Osteocyte (in vitro differentiated cells): ENCODE data around the gene SMIM36. TPM values are rescaled to one million over a fixed set of nuclear protein-coding genes. Genes with fewer than 3 reads are reported as not detected.

Experiments
- DNase-seq: peaks from one replicate; pipeline ENCODE4 v3.0.0; 2021; ENCODE audit warnings: mixed read lengths; ENCODE audit not compliant: unreplicated experiment; ENCODE audit errors: extremely low spot score
- H3K27ac Mint-ChIP-seq: one replicate; pipeline ENCODE4 v1.8.0; 2021; ENCODE audit warnings: mild to moderate bottlenecking, mixed read lengths; ENCODE audit not compliant: unreplicated experiment
- H3K27me3 Mint-ChIP-seq: one replicate; pipeline ENCODE4 v1.8.0; 2021; ENCODE audit warnings: mixed read lengths; ENCODE audit not compliant: unreplicated experiment
- H3K36me3 Mint-ChIP-seq: one replicate; pipeline ENCODE4 v1.8.0; 2021; ENCODE audit warnings: mixed read lengths; ENCODE audit not compliant: unreplicated experiment
- H3K4me1 Mint-ChIP-seq: one replicate; pipeline ENCODE4 v1.8.0; 2021; ENCODE audit warnings: mixed read lengths; ENCODE audit not compliant: unreplicated experiment
- H3K4me3 Mint-ChIP-seq: one replicate; pipeline ENCODE4 v1.8.0; 2021; ENCODE audit warnings: mild to moderate bottlenecking, moderate library complexity, mixed read lengths; ENCODE audit not compliant: unreplicated experiment
- H3K9me3 Mint-ChIP-seq: one replicate; pipeline ENCODE4 v1.8.0; 2021; ENCODE audit warnings: mixed read lengths; ENCODE audit not compliant: unreplicated experiment
- CTCF ChIP-seq: fragments of 200-600 bp; sonication (generic); IDR thresholded peaks from 2 replicates; pipeline ENCODE4 v1.5.0; 2021; ENCODE audit warnings: antibody characterized with exemption, mild to moderate bottlenecking, moderate library complexity
- total RNA-seq: library from RNA; stranded (reverse); gene quantifications from 2 replicates; pipeline ENCODE4 v1.2.1, GENCODE V29; 2021

Gene SMIM36
- total RNA-seq, 1 donor from 2014 or later, result not detected

DNA sequence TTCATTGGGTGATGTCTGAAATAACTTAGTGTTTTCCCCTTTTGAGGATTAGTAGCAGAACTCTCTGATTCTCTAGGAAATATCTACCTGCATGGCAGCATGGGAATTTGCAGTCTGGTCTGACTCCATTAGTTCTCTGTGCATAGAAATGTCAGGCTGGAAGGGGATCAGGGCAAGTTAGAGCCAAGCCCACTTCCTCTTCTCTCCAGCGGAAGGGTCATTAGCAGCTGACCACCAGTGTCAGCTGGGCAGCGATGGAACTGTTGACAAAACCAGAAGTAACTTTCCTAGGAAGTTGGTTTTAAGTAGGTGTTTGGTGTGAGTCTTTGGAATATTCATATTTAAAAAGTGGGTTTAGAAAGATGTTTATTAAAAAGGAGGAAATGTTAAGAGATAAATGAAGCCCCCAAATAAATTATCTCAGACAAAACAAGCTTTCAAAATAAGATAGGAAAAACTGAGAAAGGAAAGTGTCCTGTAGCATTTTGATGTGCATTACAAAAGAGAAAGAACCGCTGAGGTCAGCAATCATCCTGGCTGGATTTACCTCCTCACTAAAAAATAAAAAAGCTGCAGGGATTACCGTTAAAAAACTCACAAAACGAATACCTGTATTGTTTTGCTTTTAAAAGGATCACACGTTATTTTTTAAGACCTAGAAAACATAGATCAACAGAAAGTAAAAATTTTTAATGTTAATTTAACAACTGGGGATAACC lies 57.3 kb downstream of the SMIM36 start:
- peaks cover 10% of the 10 kb centered on the region for H3K4me1 Mint-ChIP-seq
- no peaks in the 10 kb centered on the region for H3K9me3 Mint-ChIP-seq
- H3K27me3 Mint-ChIP-seq, result no peaks in the 10 kb centered on the region
- DNase-seq, result no peak
- no peak for TF ChIP-seq CTCF
- H3K4me3 Mint-ChIP-seq, result no peak overlapping the region
- H3K36me3 Mint-ChIP-seq, result peaks cover 1% of the 10 kb centered on the region
- H3K27ac Mint-ChIP-seq, result no peak overlapping the region

- H3K4me3 Mint-ChIP-seq, result no peak overlapping the region
- no peaks in the 10 kb centered on the region for H3K9me3 Mint-ChIP-seq
- no peak for DNase-seq
- H3K27me3 Mint-ChIP-seq, result no peaks in the 10 kb centered on the region
- H3K27ac Mint-ChIP-seq, result peak overlapping the region; percentile 57
- peaks cover 1% of the 10 kb centered on the region for H3K36me3 Mint-ChIP-seq
- no peak for TF ChIP-seq CTCF
- H3K4me1 Mint-ChIP-seq, result peaks cover 10% of the 10 kb centered on the region
These were observed 59.0 kb downstream of the SMIM36 start for GRCh38 chr17:55452139-55452790.

DNA sequence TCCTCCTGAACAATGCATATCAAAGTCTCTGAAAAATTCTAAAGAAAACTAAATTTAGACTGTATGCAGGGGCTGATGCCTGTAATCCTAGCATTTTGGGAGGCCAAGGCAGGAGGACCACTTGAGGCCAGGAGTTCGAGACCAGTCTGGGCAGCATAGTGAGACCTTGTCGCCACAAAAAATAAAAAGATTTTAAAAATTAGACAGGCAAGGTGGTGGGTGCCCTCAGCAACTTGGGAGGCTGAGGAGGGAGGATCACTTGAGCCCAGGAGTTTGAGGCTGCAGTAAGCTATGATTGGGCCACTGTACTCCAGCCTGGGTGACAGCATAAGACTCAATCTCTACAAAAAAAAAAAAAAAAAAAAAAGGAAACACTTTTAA lies 59.5 kb downstream of the SMIM36 start:
- H3K9me3 Mint-ChIP-seq, result no peaks in the 10 kb centered on the region
- no peak overlapping the region for H3K27ac Mint-ChIP-seq
- H3K27me3 Mint-ChIP-seq, result no peaks in the 10 kb centered on the region
- no peak for TF ChIP-seq CTCF
- peaks cover 1% of the 10 kb centered on the region for H3K36me3 Mint-ChIP-seq
- H3K4me3 Mint-ChIP-seq, result no peak overlapping the region
- peaks cover 10% of the 10 kb centered on the region for H3K4me1 Mint-ChIP-seq
- DNase-seq, result no peak

DNA sequence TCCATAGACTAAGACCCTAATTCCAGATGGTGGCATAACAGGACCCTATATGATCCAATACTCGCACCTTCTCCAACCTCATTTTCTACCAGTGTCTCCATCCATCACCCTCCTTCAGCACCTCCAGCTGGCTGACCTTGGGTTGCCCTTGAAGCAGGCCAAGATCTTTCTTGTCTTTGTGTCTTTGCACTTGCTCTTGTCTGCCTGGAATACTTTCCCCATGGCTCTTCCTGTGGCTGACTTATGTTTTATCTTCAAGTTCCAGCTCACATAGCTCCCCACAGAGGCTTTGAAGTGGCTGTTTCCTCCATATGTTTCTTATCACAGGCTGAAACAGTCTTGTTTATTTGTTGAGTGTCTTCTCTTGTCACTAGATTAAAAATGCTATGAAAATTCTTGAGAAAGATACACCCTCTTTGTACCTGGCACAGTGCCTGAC lies 60.0 kb downstream of the SMIM36 start:
- Mint-ChIP-seq H3K27me3 (no peaks in the 10 kb centered on the region), H3K36me3 (peaks cover 1% of the 10 kb centered on the region), H3K9me3 (no peaks in the 10 kb centered on the region), H3K4me1 (peaks cover 10% of the 10 kb centered on the region), H3K4me3 (no peak overlapping the region), H3K27ac (no peak overlapping the region)
- TF ChIP-seq CTCF, result no peak
- no peak for DNase-seq

GRCh38 chr17:55450232-55450825 lies 60.9 kb downstream of the SMIM36 start:
- H3K36me3 Mint-ChIP-seq, result peaks cover 1% of the 10 kb centered on the region
- peaks cover 10% of the 10 kb centered on the region for H3K4me1 Mint-ChIP-seq
- H3K27ac Mint-ChIP-seq, result no peak overlapping the region

More at GRCh38 chr17:55450232-55450825, 60.9 kb downstream of the SMIM36 start:
- no peak overlapping the region for H3K4me3 Mint-ChIP-seq
- no peak for TF ChIP-seq CTCF
- no peaks in the 10 kb centered on the region for H3K27me3 Mint-ChIP-seq
- no peaks in the 10 kb centered on the region for H3K9me3 Mint-ChIP-seq
- no peak for DNase-seq
